Measurements from ENCODE around the gene DACH1. TPM values are rescaled to one million over a fixed set of nuclear protein-coding genes. Genes with fewer than 3 reads are reported as not detected.

Gene DACH1
- total RNA-seq, 1 experiment from 2014 or later, result 1.2 TPM

DNA sequence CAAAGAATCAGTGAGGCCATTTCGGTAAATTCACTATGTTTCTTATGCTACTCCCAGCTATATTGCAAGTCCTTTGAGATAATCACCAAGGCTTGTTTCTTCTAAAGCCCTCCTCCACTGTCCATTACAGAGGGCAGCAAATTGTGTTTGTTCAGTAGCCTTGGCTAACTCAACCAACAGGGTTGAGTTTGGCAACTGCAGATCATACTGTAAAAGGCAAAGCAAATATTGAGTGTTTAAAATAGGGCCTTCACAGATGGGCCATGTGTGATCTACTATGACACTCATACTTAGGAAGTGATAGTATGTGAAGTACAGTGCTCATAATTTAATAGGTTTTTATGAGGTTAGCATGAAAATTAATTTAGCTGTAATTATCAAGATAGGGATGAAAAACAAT lies 171.3 kb downstream of the DACH1 start:
- H3K4me3 Mint-ChIP-seq (ENCODE audit: unreplicated experiment), result no peak overlapping the region
- no peaks in the 10 kb centered on the region for H3K4me1 Mint-ChIP-seq (ENCODE audit: low read depth, unreplicated experiment)
- H3K27me3 Mint-ChIP-seq (ENCODE audit: insufficient read depth, unreplicated experiment), result no peaks in the 10 kb centered on the region
- H3K9me3 Mint-ChIP-seq (ENCODE audit: unreplicated experiment), result no peaks in the 10 kb centered on the region
- no peak overlapping the region for H3K27ac Mint-ChIP-seq (ENCODE audit: unreplicated experiment)
- Histone ChIP-seq H3K4me3 (ENCODE audit: low read depth, low read length) (no peak overlapping the region), H3K36me3 (ENCODE audit: control insufficient read depth, insufficient read depth, low read length) (no peaks in the 10 kb centered on the region), H3K9me3 (no peaks in the 10 kb centered on the region), H3K4me1 (no peaks in the 10 kb centered on the region), H3K27me3 (replicated peaks; ENCODE audit: control insufficient read depth, insufficient read depth, low read length) (no peaks in the 10 kb centered on the region)
- no peaks in the 10 kb centered on the region for H3K36me3 Mint-ChIP-seq (ENCODE audit: insufficient read depth, unreplicated experiment)
- intact Hi-C loops (cut with micrococcal nuclease; ENCODE audit: unreplicated experiment), result no loop called here
- TF ChIP-seq, protein P1, sequence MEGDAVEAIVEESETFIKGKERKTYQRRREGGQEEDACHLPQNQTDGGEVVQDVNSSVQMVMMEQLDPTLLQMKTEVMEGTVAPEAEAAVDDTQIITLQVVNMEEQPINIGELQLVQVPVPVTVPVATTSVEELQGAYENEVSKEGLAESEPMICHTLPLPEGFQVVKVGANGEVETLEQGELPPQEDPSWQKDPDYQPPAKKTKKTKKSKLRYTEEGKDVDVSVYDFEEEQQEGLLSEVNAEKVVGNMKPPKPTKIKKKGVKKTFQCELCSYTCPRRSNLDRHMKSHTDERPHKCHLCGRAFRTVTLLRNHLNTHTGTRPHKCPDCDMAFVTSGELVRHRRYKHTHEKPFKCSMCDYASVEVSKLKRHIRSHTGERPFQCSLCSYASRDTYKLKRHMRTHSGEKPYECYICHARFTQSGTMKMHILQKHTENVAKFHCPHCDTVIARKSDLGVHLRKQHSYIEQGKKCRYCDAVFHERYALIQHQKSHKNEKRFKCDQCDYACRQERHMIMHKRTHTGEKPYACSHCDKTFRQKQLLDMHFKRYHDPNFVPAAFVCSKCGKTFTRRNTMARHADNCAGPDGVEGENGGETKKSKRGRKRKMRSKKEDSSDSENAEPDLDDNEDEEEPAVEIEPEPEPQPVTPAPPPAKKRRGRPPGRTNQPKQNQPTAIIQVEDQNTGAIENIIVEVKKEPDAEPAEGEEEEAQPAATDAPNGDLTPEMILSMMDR (IDR thresholded peaks at IDR 0.05; ENCODE audit: insufficient read depth in 1 of 2, low read depth in 1 of 2, low read length in 1 of 2, severe bottlenecking in 1 of 2, unreplicated experiment in 1 of 2), result no peak
- POLR2A ChIA-PET, result no interaction called here
- CTCF ChIA-PET, result no interaction called here
- BruUV-seq (replicated peaks), result no TSS peak
- DNase-seq, result no peak

DNA sequence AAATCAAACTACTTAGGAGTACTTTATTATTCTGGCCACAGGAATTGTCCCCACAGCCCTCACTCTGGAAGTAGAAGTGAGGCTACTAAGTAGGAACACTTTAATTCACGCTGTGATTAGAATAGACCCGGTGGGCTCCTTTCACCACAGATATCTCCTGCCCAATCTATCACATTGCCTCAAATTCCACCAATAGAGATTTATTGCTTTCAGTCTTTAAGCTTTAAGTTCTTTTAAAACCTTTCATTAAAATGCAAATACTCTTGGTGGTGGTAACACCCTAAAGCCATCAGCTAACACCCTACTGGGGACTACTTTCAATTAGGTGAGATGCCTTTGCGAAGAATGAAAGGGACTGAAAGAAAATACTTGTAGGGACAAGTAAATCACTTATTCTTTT lies 181.9 kb downstream of the DACH1 start:
- no peaks in the 10 kb centered on the region for H3K9me3 Mint-ChIP-seq (ENCODE audit: unreplicated experiment)
- H3K4me3 Mint-ChIP-seq (ENCODE audit: unreplicated experiment), result no peak overlapping the region
- H3K27me3 ChIP-seq (replicated peaks; ENCODE audit: control insufficient read depth, insufficient read depth, low read length), result no peaks in the 10 kb centered on the region
- H3K4me3 ChIP-seq (ENCODE audit: low read depth, low read length), result no peak overlapping the region
- no peaks in the 10 kb centered on the region for H3K4me1 ChIP-seq
- CTCF ChIA-PET, result no interaction called here
- POLR2A ChIA-PET, result no interaction called here
- intact Hi-C loops (cut with micrococcal nuclease; ENCODE audit: unreplicated experiment), result no loop called here
- H3K36me3 ChIP-seq (ENCODE audit: control insufficient read depth, insufficient read depth, low read length), result no peaks in the 10 kb centered on the region
- no peak overlapping the region for H3K27ac Mint-ChIP-seq (ENCODE audit: unreplicated experiment)
- TF ChIP-seq, protein P1 (IDR thresholded peaks at IDR 0.05; ENCODE audit: insufficient read depth in 1 of 2, low read depth in 1 of 2, low read length in 1 of 2, severe bottlenecking in 1 of 2, unreplicated experiment in 1 of 2), result no peak
- BruUV-seq (replicated peaks), result no TSS peak
- H3K36me3 Mint-ChIP-seq (ENCODE audit: insufficient read depth, unreplicated experiment), result no peaks in the 10 kb centered on the region
- DNase-seq, result no peak
- no peaks in the 10 kb centered on the region for H3K9me3 ChIP-seq
- no peaks in the 10 kb centered on the region for H3K4me1 Mint-ChIP-seq (ENCODE audit: low read depth, unreplicated experiment)
- no peaks in the 10 kb centered on the region for H3K27me3 Mint-ChIP-seq (ENCODE audit: insufficient read depth, unreplicated experiment)

DNA sequence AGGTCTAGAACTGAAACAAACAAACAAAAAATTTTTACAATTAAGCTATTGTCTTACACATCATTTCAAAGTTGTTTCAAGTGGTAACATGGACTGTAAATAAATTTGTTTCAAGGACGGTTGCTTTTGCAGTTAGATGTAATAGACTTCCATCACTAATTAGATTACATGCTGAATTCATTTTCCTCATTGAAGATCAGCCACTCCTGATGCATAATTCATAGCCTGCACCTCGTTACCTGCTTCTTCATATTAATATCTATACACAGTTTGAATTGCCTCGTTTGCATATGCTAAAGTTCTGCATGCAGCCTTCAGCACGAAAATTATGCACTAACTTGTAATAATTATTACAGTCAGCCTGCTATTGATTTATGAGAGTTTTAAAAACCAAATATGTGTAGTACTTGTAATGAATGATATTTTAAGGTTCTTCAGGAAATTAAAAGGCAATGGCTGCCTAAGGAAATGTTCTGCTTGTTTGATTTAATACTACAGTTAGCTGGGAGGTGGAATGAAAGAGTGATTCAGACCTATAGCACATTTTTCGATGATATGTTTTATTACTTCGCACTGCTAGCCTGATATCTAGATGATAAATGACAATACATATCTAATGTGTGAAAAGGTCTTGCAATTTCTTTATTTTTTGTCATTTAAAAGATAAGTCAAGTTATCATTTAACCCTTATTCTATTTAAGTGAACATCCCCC lies 184.9 kb downstream of the DACH1 start:
- H3K4me1 Mint-ChIP-seq (ENCODE audit: low read depth, unreplicated experiment), result no peaks in the 10 kb centered on the region
- no peaks in the 10 kb centered on the region for H3K4me1 ChIP-seq
- H3K4me3 ChIP-seq (ENCODE audit: low read depth, low read length), result no peak overlapping the region
- intact Hi-C loops (cut with micrococcal nuclease; ENCODE audit: unreplicated experiment), result no loop called here
- H3K36me3 ChIP-seq (ENCODE audit: control insufficient read depth, insufficient read depth, low read length), result no peaks in the 10 kb centered on the region
- no peaks in the 10 kb centered on the region for H3K36me3 Mint-ChIP-seq (ENCODE audit: insufficient read depth, unreplicated experiment)
- H3K27me3 ChIP-seq (replicated peaks; ENCODE audit: control insufficient read depth, insufficient read depth, low read length), result no peaks in the 10 kb centered on the region
- TF ChIP-seq, protein P1 (IDR thresholded peaks at IDR 0.05; ENCODE audit: insufficient read depth in 1 of 2, low read depth in 1 of 2, low read length in 1 of 2, severe bottlenecking in 1 of 2, unreplicated experiment in 1 of 2), result no peak
- no peak for DNase-seq
- no peaks in the 10 kb centered on the region for H3K9me3 Mint-ChIP-seq (ENCODE audit: unreplicated experiment)
- no TSS peak for BruUV-seq (replicated peaks)
- H3K4me3 Mint-ChIP-seq (ENCODE audit: unreplicated experiment), result no peak overlapping the region
- ChIA-PET CTCF (no interaction called here), POLR2A (no interaction called here)
- H3K27me3 Mint-ChIP-seq (ENCODE audit: insufficient read depth, unreplicated experiment), result no peaks in the 10 kb centered on the region
- H3K9me3 ChIP-seq, result no peaks in the 10 kb centered on the region
- no peak overlapping the region for H3K27ac Mint-ChIP-seq (ENCODE audit: unreplicated experiment)

Data from Caco-2 (cell line).